ENCODE measurements around the gene HTR1E. TPM values are rescaled to one million over a fixed set of nuclear protein-coding genes. Genes with fewer than 3 reads are reported as not detected.
"Not testable (repeated sequence)": the region's sequence is repeated elsewhere in the genome, so short reads cannot be mapped to it uniquely, and the experiment has no call there.

HTR1E gene
- total RNA-seq, 1 experiment from 2014 or later = not detected

DNA sequence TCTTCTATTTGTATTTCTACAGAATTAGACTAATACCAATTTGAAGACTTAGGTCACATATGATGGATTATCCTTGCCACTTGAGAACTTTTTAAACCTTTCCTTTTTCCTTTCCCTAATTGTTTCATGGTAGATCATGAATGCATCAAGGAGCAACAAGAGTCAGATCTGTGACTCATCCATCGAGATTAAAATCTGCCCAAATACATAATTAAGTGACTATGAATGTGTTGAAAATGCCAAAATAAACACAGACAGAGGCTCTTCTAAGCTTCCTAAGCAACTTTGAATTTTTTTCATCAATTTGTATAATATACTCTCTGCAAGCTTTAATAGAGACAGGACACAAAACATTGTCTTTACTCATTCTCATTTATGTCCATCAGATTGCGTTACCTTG lies 23.5 kb upstream of the HTR1E start:
- DNase-seq (ENCODE audit: low spot score) = peak; percentile 4
- no TSS peak for BruUV-seq (replicated peaks)
- intact Hi-C loops (cut with micrococcal nuclease; ENCODE audit: unreplicated experiment) = no loop called here
- TF ChIP-seq, protein P1, sequence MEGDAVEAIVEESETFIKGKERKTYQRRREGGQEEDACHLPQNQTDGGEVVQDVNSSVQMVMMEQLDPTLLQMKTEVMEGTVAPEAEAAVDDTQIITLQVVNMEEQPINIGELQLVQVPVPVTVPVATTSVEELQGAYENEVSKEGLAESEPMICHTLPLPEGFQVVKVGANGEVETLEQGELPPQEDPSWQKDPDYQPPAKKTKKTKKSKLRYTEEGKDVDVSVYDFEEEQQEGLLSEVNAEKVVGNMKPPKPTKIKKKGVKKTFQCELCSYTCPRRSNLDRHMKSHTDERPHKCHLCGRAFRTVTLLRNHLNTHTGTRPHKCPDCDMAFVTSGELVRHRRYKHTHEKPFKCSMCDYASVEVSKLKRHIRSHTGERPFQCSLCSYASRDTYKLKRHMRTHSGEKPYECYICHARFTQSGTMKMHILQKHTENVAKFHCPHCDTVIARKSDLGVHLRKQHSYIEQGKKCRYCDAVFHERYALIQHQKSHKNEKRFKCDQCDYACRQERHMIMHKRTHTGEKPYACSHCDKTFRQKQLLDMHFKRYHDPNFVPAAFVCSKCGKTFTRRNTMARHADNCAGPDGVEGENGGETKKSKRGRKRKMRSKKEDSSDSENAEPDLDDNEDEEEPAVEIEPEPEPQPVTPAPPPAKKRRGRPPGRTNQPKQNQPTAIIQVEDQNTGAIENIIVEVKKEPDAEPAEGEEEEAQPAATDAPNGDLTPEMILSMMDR (conservative IDR thresholded peaks at IDR 0.05; ENCODE audit: low read depth, low read length) = no peak
- no peak for TF ChIP-seq EZH2 (IDR thresholded peaks at IDR 0.05; ENCODE audit: borderline replicate concordance, low read depth, low read length, poor library complexity, severe bottlenecking)
- Histone ChIP-seq H3K9me3 (ENCODE audit: low read depth, low read length, poor library complexity, severe bottlenecking) (no peaks in the 10 kb centered on the region), H3K4me3 (ENCODE audit: low read depth, low read length, poor library complexity, severe bottlenecking) (no peak overlapping the region), H3K36me3 (ENCODE audit: insufficient read depth, low read length, poor library complexity, severe bottlenecking) (no peaks in the 10 kb centered on the region), H3K4me1 (ENCODE audit: insufficient read depth, low read length, poor library complexity, severe bottlenecking) (no peaks in the 10 kb centered on the region), H3K27ac (ENCODE audit: low read depth, low read length, poor library complexity, severe bottlenecking) (no peak overlapping the region), H3K27me3 (replicated peaks; ENCODE audit: insufficient read depth, low read depth, low read length, poor library complexity) (peaks cover 3% of the 10 kb centered on the region)
- ChIA-PET POLR2A (ENCODE audit: low non-redundant PET) (no interaction called here), CTCF (no interaction called here)

DNA sequence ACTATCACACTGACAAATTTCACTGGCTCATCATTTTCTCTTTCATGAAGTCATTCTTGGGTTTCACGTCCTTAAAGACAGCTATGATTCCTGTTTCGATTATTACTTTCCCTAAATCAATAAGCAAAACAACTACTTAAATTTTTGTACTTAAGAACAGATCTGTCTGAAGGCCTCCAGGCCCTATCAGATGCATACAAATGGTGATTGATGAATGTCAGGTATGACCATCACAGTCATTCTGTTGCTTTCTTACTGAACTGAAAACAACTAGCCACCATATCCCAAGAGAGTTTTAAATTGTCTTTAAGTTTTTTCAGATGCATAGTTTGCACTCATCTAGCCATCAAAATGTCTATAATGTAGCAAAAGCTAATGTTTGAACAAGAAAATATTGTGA lies 20.9 kb upstream of the HTR1E start:
- H3K27ac ChIP-seq (ENCODE audit: low read depth, low read length, poor library complexity, severe bottlenecking) = no peak overlapping the region
- H3K4me1 ChIP-seq (ENCODE audit: insufficient read depth, low read length, poor library complexity, severe bottlenecking) = no peaks in the 10 kb centered on the region
- no peak for DNase-seq (ENCODE audit: low spot score)
- POLR2A ChIA-PET (ENCODE audit: low non-redundant PET) = no interaction called here
- no peaks in the 10 kb centered on the region for H3K36me3 ChIP-seq (ENCODE audit: insufficient read depth, low read length, poor library complexity, severe bottlenecking)
- CTCF ChIA-PET = interaction anchor here (0.6 kb wide), 1 partner anchor 817 kb away, joined by 3 read pairs; no protein-coding TSS in a partner anchor
- intact Hi-C loops (cut with micrococcal nuclease; ENCODE audit: unreplicated experiment) = no loop called here
- TF ChIP-seq EZH2 (IDR thresholded peaks at IDR 0.05; ENCODE audit: borderline replicate concordance, low read depth, low read length, poor library complexity, severe bottlenecking) = no peak
- TF ChIP-seq, protein P1 (conservative IDR thresholded peaks at IDR 0.05; ENCODE audit: low read depth, low read length) = no peak
- H3K9me3 ChIP-seq (ENCODE audit: low read depth, low read length, poor library complexity, severe bottlenecking) = no peaks in the 10 kb centered on the region
- BruUV-seq (replicated peaks) = no TSS peak
- H3K4me3 ChIP-seq (ENCODE audit: low read depth, low read length, poor library complexity, severe bottlenecking) = no peak overlapping the region
- peaks cover 3% of the 10 kb centered on the region for H3K27me3 ChIP-seq (replicated peaks; ENCODE audit: insufficient read depth, low read depth, low read length, poor library complexity)

DNA sequence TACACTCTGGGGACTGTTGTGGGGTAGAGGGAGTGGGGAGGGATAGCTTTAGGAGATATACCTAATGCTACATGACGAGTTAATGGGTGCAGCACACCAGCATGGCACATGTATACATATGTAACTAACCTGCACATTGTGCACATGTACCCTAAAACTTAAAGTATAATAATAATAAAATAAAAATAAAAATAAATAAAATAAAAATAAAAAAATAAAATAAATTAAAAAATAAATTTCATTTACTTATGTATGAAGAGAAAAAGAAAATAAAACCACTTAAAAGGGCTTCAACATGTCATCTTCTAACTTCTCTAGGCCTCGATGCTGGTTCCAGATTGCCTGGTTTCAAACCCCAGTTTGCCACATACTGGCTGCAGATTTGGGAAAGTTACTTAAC lies 10.2 kb upstream of the HTR1E start:
- H3K27ac ChIP-seq (ENCODE audit: low read depth, low read length, poor library complexity, severe bottlenecking); intact Hi-C loops (cut with micrococcal nuclease; ENCODE audit: unreplicated experiment); H3K4me1 ChIP-seq (ENCODE audit: insufficient read depth, low read length, poor library complexity, severe bottlenecking); CTCF ChIA-PET; H3K4me3 ChIP-seq (ENCODE audit: low read depth, low read length, poor library complexity, severe bottlenecking); H3K27me3 ChIP-seq (replicated peaks; ENCODE audit: insufficient read depth, low read depth, low read length, poor library complexity); POLR2A ChIA-PET (ENCODE audit: low non-redundant PET); DNase-seq (ENCODE audit: low spot score); H3K36me3 ChIP-seq (ENCODE audit: insufficient read depth, low read length, poor library complexity, severe bottlenecking); H3K9me3 ChIP-seq (ENCODE audit: low read depth, low read length, poor library complexity, severe bottlenecking); BruUV-seq (replicated peaks): not testable (repeated sequence)

DNA sequence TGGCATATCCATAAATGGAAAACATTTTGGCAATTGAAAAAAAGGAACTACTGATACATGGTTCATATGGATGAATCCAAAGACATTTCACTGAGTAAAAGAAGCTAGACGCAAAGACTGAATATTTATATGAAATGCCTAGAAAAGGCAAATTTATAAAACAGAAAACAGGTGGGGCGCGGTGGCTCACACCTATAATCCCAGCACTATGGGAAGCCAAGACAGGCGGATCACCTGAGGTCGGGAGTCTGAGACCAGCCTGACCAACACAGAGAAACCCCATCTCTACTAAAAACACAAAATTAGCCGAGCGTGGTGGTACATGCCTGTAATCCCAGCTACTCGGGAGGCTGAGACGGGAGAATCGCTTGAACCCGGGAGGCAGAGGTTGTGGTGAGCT lies 9.5 kb upstream of the HTR1E start:
- DNase-seq (ENCODE audit: low spot score); H3K4me1 ChIP-seq (ENCODE audit: insufficient read depth, low read length, poor library complexity, severe bottlenecking); H3K36me3 ChIP-seq (ENCODE audit: insufficient read depth, low read length, poor library complexity, severe bottlenecking); H3K27me3 ChIP-seq (replicated peaks; ENCODE audit: insufficient read depth, low read depth, low read length, poor library complexity); BruUV-seq (replicated peaks); intact Hi-C loops (cut with micrococcal nuclease; ENCODE audit: unreplicated experiment); H3K27ac ChIP-seq (ENCODE audit: low read depth, low read length, poor library complexity, severe bottlenecking); H3K9me3 ChIP-seq (ENCODE audit: low read depth, low read length, poor library complexity, severe bottlenecking); CTCF ChIA-PET; H3K4me3 ChIP-seq (ENCODE audit: low read depth, low read length, poor library complexity, severe bottlenecking); POLR2A ChIA-PET (ENCODE audit: low non-redundant PET): not testable (repeated sequence)
